DND-41 (cell line): ENCODE data around the gene HS3ST5.

Source experiments
- ATAC-seq: fragments of 200-7000 bp; cut with Tn5 transposase; 3 replicates; pipeline ENCODE4 v1.9.1; 2021; ENCODE audit warnings: low read depth; ENCODE audit not compliant: insufficient read depth
- DNase-seq: peaks from one replicate; pipeline ENCODE4 v3.0.0-alpha.2; 2020
- H2AFZ ChIP-seq: 2 replicates; pipeline ENCODE4 v1.6.0; 2012; ENCODE audit warnings: low read depth, low read length
- H3K27ac ChIP-seq: 2 replicates; pipeline ENCODE4 v1.5.1; 2012; ENCODE audit warnings: low read length, inconsistent platforms
- H3K27me3 ChIP-seq: fragments of 200-600 bp; sonication (generic); 2 replicates; pipeline ENCODE4 v1.6.0; 2012; ENCODE audit warnings: low read length, mild to moderate bottlenecking, inconsistent platforms; ENCODE audit not compliant: insufficient read depth, poor library complexity
- H3K36me3 ChIP-seq: 2 replicates; pipeline ENCODE4 v1.5.1; 2012; ENCODE audit warnings: low read length, inconsistent platforms; ENCODE audit not compliant: insufficient read depth
- H3K4me1 ChIP-seq: 2 replicates; pipeline ENCODE4 v1.5.1; 2012; ENCODE audit warnings: mild to moderate bottlenecking, low read length; ENCODE audit not compliant: insufficient read depth
- H3K4me2 ChIP-seq: 2 replicates; pipeline ENCODE4 v1.6.0; 2012; ENCODE audit warnings: mild to moderate bottlenecking, moderate library complexity, low read length, inconsistent platforms; ENCODE audit not compliant: insufficient read depth
- H3K4me3 ChIP-seq, 2 experiments: fragments of 200-600 bp in 1 of 2; shearing (Covaris generic) in 1 of 2; 2 replicates each; pipeline ENCODE4 v1.5.1; 2012 to 2016; ENCODE audit warnings: inconsistent platforms in 2 of 2, low read length in 2 of 2, mild to moderate bottlenecking in 2 of 2, low read depth in 1 of 2, moderate library complexity in 1 of 2
- H3K79me2 ChIP-seq: 2 replicates; pipeline ENCODE4 v1.6.0; 2012; ENCODE audit warnings: low read length, inconsistent platforms; ENCODE audit not compliant: insufficient read depth
- H3K9ac ChIP-seq: 2 replicates; pipeline ENCODE4 v1.6.0; 2012; ENCODE audit warnings: low read depth, mild to moderate bottlenecking, inconsistent platforms, low read length, moderate library complexity
- H3K9me3 ChIP-seq: 2 replicates; pipeline ENCODE4 v1.5.1; 2012; ENCODE audit warnings: low read length, moderate library complexity, mild to moderate bottlenecking, inconsistent platforms; ENCODE audit not compliant: insufficient read depth, severe bottlenecking
- H4K20me1 ChIP-seq: 2 replicates; pipeline ENCODE4 v1.6.0; 2012; ENCODE audit warnings: low read length; ENCODE audit not compliant: insufficient read depth
- CTCF ChIP-seq: IDR thresholded peaks from 2 replicates; pipeline ENCODE4 v1.5.1; 2012; ENCODE audit warnings: borderline replicate concordance, low read length, moderate library complexity, mild to moderate bottlenecking; ENCODE audit not compliant: poor library complexity, severe bottlenecking; ENCODE audit errors: extremely low read depth
- EZH2 ChIP-seq: IDR thresholded peaks from 3 replicates; pipeline ENCODE4 v1.6.1; 2012; ENCODE audit warnings: borderline replicate concordance, low read depth, mild to moderate bottlenecking, moderate library complexity, low read length, inconsistent platforms; ENCODE audit not compliant: severe bottlenecking

Gene HS3ST5

GRCh38 chr6:114061116-114061515, 281.7 kb downstream of the HS3ST5 start:
- TF ChIP-seq CTCF = no peak
- TF ChIP-seq EZH2 = no peak
- Histone ChIP-seq H4K20me1 (no peaks in the 10 kb centered on the region), H3K4me1 (no peaks in the 10 kb centered on the region), H3K4me3 (no peak overlapping the region), H3K9me3 (no peaks in the 10 kb centered on the region), H2AFZ (no peak overlapping the region), H3K79me2 (no peaks in the 10 kb centered on the region), H3K27me3 (no peaks in the 10 kb centered on the region), H3K4me2 (no peak overlapping the region), H3K9ac (no peak overlapping the region), H3K27ac (no peak overlapping the region), H3K36me3 (no peaks in the 10 kb centered on the region)
- no peak for DNase-seq
- no peak for ATAC-seq

GRCh38 chr6:114058435-114058834, 284.4 kb downstream of the HS3ST5 start:
- H3K36me3 ChIP-seq = no peaks in the 10 kb centered on the region
- no peak overlapping the region for H3K9ac ChIP-seq
- DNase-seq (no peak), ATAC-seq (no peak)
- no peak overlapping the region for H3K4me3 ChIP-seq
- H3K79me2 ChIP-seq = no peaks in the 10 kb centered on the region
- no peaks in the 10 kb centered on the region for H4K20me1 ChIP-seq
- no peaks in the 10 kb centered on the region for H3K4me1 ChIP-seq
- no peaks in the 10 kb centered on the region for H3K27me3 ChIP-seq
- H2AFZ ChIP-seq = no peak overlapping the region
- H3K27ac ChIP-seq = no peak overlapping the region
- TF ChIP-seq EZH2 (no peak), CTCF (no peak)
- H3K9me3 ChIP-seq = no peaks in the 10 kb centered on the region
- no peak overlapping the region for H3K4me2 ChIP-seq

GRCh38 chr6:114055763-114056162, 287.1 kb downstream of the HS3ST5 start:
- H3K4me2 ChIP-seq = no peak overlapping the region
- no peaks in the 10 kb centered on the region for H3K9me3 ChIP-seq
- no peaks in the 10 kb centered on the region for H3K27me3 ChIP-seq
- H4K20me1 ChIP-seq = no peaks in the 10 kb centered on the region
- H3K36me3 ChIP-seq = no peaks in the 10 kb centered on the region
- no peak overlapping the region for H3K27ac ChIP-seq
- DNase-seq (no peak), ATAC-seq (no peak)
- H3K79me2 ChIP-seq = no peaks in the 10 kb centered on the region
- no peak overlapping the region for H2AFZ ChIP-seq
- no peaks in the 10 kb centered on the region for H3K4me1 ChIP-seq
- no peak overlapping the region for H3K4me3 ChIP-seq
- no peak for TF ChIP-seq EZH2
- no peak for TF ChIP-seq CTCF
- H3K9ac ChIP-seq = no peak overlapping the region

GRCh38 chr6:114055349-114055748, 287.5 kb downstream of the HS3ST5 start:
- H4K20me1 ChIP-seq = no peaks in the 10 kb centered on the region
- H3K27ac ChIP-seq = no peak overlapping the region
- H3K4me3 ChIP-seq = no peak overlapping the region
- H3K36me3 ChIP-seq = no peaks in the 10 kb centered on the region
- no peak overlapping the region for H3K9ac ChIP-seq
- H3K27me3 ChIP-seq = no peaks in the 10 kb centered on the region
- H3K4me1 ChIP-seq = no peaks in the 10 kb centered on the region
- H2AFZ ChIP-seq = no peak overlapping the region
- ATAC-seq (no peak), DNase-seq (no peak)
- TF ChIP-seq CTCF (no peak), EZH2 (no peak)
- H3K79me2 ChIP-seq = no peaks in the 10 kb centered on the region
- H3K9me3 ChIP-seq = no peaks in the 10 kb centered on the region
- no peak overlapping the region for H3K4me2 ChIP-seq
